GM12872 (cell line): ENCODE measurements around the gene TMEM266.

ENCODE experiments used
- TF ChIP-seq, protein P1 (sequence below): IDR thresholded peaks from 3 replicates; pipeline ENCODE4 v1.5.1; 2011; ENCODE audit warnings: low read depth, mild to moderate bottlenecking, low read length, moderate library complexity; ENCODE audit not compliant: insufficient read depth

TMEM266 gene

GRCh38 chr15:76061700-76062099 lies 1.9 kb downstream of the TMEM266 start:
- TF ChIP-seq, protein P1, sequence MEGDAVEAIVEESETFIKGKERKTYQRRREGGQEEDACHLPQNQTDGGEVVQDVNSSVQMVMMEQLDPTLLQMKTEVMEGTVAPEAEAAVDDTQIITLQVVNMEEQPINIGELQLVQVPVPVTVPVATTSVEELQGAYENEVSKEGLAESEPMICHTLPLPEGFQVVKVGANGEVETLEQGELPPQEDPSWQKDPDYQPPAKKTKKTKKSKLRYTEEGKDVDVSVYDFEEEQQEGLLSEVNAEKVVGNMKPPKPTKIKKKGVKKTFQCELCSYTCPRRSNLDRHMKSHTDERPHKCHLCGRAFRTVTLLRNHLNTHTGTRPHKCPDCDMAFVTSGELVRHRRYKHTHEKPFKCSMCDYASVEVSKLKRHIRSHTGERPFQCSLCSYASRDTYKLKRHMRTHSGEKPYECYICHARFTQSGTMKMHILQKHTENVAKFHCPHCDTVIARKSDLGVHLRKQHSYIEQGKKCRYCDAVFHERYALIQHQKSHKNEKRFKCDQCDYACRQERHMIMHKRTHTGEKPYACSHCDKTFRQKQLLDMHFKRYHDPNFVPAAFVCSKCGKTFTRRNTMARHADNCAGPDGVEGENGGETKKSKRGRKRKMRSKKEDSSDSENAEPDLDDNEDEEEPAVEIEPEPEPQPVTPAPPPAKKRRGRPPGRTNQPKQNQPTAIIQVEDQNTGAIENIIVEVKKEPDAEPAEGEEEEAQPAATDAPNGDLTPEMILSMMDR: no peak

DNA sequence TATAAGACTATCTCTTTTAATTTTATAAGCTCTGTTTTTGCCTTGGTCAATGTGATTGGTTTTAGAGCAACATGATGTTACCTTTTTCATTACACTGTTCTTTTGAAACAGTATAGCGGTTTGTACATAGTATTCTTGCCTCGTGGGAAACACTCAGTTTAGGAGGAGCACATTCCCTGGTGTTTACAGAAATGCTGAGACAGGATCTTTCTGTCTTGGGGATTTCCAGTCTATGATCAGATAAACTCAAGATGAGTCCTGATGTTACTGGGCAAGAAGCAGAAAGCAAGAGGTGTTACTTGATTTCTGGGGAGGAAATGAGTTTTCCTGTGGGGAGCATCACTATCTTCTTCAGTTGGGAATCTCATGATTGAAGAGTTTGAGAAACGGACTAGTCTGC lies 2.5 kb downstream of the TMEM266 start:
- TF ChIP-seq, protein P1: no peak

DNA sequence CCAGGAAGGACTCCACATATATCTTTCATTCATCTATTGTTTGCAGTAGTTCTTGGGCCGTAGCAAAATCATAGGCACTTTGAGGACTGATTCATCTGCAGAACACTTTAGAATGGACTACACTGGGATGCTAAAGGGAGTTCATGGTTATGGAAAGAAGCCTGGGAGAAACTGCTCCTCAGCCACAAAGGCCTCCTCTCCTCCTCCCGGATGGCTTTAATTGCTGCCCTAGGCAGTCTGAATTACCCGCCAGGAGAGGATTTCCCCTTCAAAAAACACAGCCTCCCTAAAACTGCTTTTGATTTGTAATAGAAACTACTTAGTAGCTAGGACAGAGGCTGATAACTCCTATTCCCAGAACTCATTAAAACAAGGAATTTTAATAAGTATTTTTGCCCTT lies 4.6 kb downstream of the TMEM266 start:
- TF ChIP-seq, protein P1: no peak

DNA sequence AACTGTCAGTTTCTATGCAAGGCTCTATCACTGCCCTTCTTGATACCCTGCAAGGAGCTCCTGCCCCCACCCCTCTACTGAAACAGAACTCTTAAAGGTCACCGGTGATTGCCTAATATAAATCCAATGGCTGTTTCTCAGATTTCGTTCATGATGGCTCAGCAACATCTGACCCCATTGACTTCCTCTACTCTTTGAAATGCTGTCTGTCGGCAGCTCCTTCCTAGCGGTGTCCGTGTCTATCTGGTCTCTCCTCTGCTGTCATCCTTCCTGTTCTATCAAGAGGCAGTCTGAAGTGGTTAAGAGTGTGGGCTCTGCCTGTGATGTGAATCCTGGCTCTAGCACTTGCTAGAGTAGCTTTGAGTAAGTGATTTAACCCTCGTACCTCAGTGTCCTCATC lies 5.5 kb downstream of the TMEM266 start:
- TF ChIP-seq, protein P1: no peak

DNA sequence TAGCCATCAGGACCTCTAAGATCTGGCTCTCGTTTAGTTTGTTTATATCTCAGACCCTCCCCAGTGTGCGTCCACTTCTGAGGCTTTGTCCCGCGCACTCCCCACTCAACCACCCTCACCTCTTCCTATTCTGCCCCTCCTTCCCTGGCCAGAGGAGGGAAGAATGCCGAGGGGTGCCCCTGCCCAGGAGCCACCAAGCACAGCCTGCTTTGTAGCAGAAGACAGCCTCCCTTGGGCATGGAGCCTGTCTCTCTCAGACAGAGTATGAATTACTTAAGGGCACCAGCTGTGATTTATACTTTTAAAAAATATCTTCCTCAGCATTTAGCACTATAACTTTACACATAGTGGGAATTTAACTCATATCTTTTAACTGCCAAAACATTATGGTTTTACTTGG lies 6.0 kb downstream of the TMEM266 start:
- TF ChIP-seq, protein P1: no peak

GRCh38 chr15:76070192-76070591 lies 10.4 kb downstream of the TMEM266 start:
- TF ChIP-seq, protein P1: no peak

- TF ChIP-seq, protein P1: no peak
These were observed 11.3 kb downstream of the TMEM266 start for GRCh38 chr15:76070921-76071635.
